H9 (cell line): ENCODE data around the gene KCNQ2. TPM values are rescaled to one million over a fixed set of nuclear protein-coding genes. Genes with fewer than 3 reads are reported as not detected.

Experiments used
- DNase-seq: peaks from one replicate; pipeline ENCODE4 v3.0.0-alpha.2; 2017
- H2AFZ ChIP-seq: one replicate; pipeline ENCODE4 v1.6.1; 2013; ENCODE audit warnings: mild to moderate bottlenecking, low read length, control low read depth, moderate library complexity
- H2AK5ac ChIP-seq: 2 replicates; pipeline ENCODE4 v1.6.1; 2013; ENCODE audit warnings: low read length, control low read depth, mixed read lengths; ENCODE audit not compliant: insufficient read length
- H2BK120ac ChIP-seq: one replicate; pipeline ENCODE4 v1.6.1; 2013; ENCODE audit warnings: low read depth, mild to moderate bottlenecking, low read length, control low read depth, inconsistent platforms; ENCODE audit not compliant: poor library complexity, severe bottlenecking
- H2BK12ac ChIP-seq: 2 replicates; pipeline ENCODE4 v1.6.1; 2013; ENCODE audit warnings: low read length, control low read depth, mixed read lengths, low read depth; ENCODE audit not compliant: insufficient read length
- H2BK15ac ChIP-seq: 2 replicates; pipeline ENCODE4 v1.6.1; 2013; ENCODE audit warnings: low read depth, low read length, control low read depth
- H2BK20ac ChIP-seq: one replicate; pipeline ENCODE4 v1.6.1; 2013; ENCODE audit warnings: low read depth, mild to moderate bottlenecking, low read length, control low read depth, inconsistent platforms; ENCODE audit not compliant: poor library complexity, severe bottlenecking
- H2BK5ac ChIP-seq: 2 replicates; pipeline ENCODE4 v1.6.1; 2013; ENCODE audit warnings: low read length, control low read depth, mixed read lengths; ENCODE audit not compliant: insufficient read length
- H3K14ac ChIP-seq: 2 replicates; pipeline ENCODE4 v1.6.1; 2013; ENCODE audit warnings: low read length, control low read depth; ENCODE audit not compliant: insufficient read depth
- H3K18ac ChIP-seq: 2 replicates; pipeline ENCODE4 v1.6.1; 2013; ENCODE audit warnings: low read depth, mild to moderate bottlenecking, mixed read lengths, low read length, control low read depth; ENCODE audit not compliant: insufficient read length
- H3K23ac ChIP-seq: 2 replicates; pipeline ENCODE4 v1.6.1; 2013; ENCODE audit warnings: low read length, control low read depth, mixed read lengths, low read depth; ENCODE audit not compliant: insufficient read length
- H3K23me2 ChIP-seq: 2 replicates; pipeline ENCODE4 v1.6.1; 2013; ENCODE audit warnings: low read depth, mild to moderate bottlenecking, mixed read lengths, low read length, control low read depth; ENCODE audit not compliant: insufficient read length, poor library complexity, severe bottlenecking
- H3K27ac ChIP-seq: 2 replicates; pipeline ENCODE4 v1.5.1; 2013; ENCODE audit warnings: low read length, control low read depth, mixed read lengths, low read depth; ENCODE audit not compliant: insufficient read length
- H3K27me3 ChIP-seq: 2 replicates; pipeline ENCODE4 v1.6.1; 2013; ENCODE audit warnings: low read length, control low read depth, inconsistent platforms; ENCODE audit not compliant: insufficient read depth
- H3K4ac ChIP-seq: 2 replicates; pipeline ENCODE4 v1.6.1; 2013; ENCODE audit warnings: low read depth, mild to moderate bottlenecking, control low read depth, inconsistent platforms, low read length, moderate library complexity
- H3K4me1 ChIP-seq: 2 replicates; pipeline ENCODE4 v1.6.1; 2013; ENCODE audit warnings: low read length, control low read depth, inconsistent platforms; ENCODE audit not compliant: insufficient read depth
- H3K4me2 ChIP-seq: 2 replicates; pipeline ENCODE4 v1.6.1; 2013; ENCODE audit warnings: low read length, control low read depth, mixed read lengths; ENCODE audit not compliant: insufficient read length, insufficient read depth
- H3K56ac ChIP-seq: 2 replicates; pipeline ENCODE4 v1.6.1; 2013; ENCODE audit warnings: low read depth, mild to moderate bottlenecking, mixed read lengths, low read length, control low read depth; ENCODE audit not compliant: insufficient read length
- H3K79me1 ChIP-seq: 2 replicates; pipeline ENCODE4 v1.6.1; 2013; ENCODE audit warnings: low read depth, mild to moderate bottlenecking, moderate library complexity, low read length, control low read depth, inconsistent platforms; ENCODE audit not compliant: insufficient read depth, poor library complexity, severe bottlenecking
- H3K79me2 ChIP-seq: 2 replicates; pipeline ENCODE4 v1.6.1; 2013; ENCODE audit warnings: low read length, control low read depth, inconsistent platforms; ENCODE audit not compliant: insufficient read depth
- H3K9ac ChIP-seq: 2 replicates; pipeline ENCODE4 v1.6.1; 2013; ENCODE audit warnings: low read length, control low read depth, mixed read lengths; ENCODE audit not compliant: insufficient read length; ENCODE audit errors: extremely low read depth
- H3K9me3 ChIP-seq: one replicate; pipeline ENCODE4 v1.6.1; 2013; ENCODE audit warnings: low read depth, low read length, inconsistent platforms; ENCODE audit not compliant: control insufficient read depth
- H3T11ph ChIP-seq: one replicate; pipeline ENCODE4 v1.6.1; 2013; ENCODE audit warnings: mild to moderate bottlenecking, low read length, control low read depth, inconsistent platforms
- H4K20me1 ChIP-seq: one replicate; pipeline ENCODE4 v1.6.1; 2013; ENCODE audit not compliant: control insufficient read depth, insufficient read length, insufficient read depth
- H4K5ac ChIP-seq: 2 replicates; pipeline ENCODE4 v1.6.1; 2013; ENCODE audit warnings: low read depth, mild to moderate bottlenecking, mixed read lengths, low read length, control low read depth; ENCODE audit not compliant: insufficient read length
- H4K8ac ChIP-seq: replicated peaks from 2 replicates; pipeline ENCODE4 v1.6.1; 2013; ENCODE audit warnings: low read length, control low read depth, mixed read lengths, low read depth; ENCODE audit not compliant: insufficient read length
- H4K91ac ChIP-seq: 2 replicates; pipeline ENCODE4 v1.6.1; 2013; ENCODE audit warnings: low read depth, mild to moderate bottlenecking, moderate library complexity, mixed read lengths, low read length, control low read depth; ENCODE audit not compliant: insufficient read length
- H3K27ac Mint-ChIP-seq, 3 experiments: 2 replicates in 2 of 3; 3 replicates in 1 of 3; pipeline ENCODE4 v1.8.0; 2020 to 2021; ENCODE audit warnings: mixed read lengths in 3 of 3, mild to moderate bottlenecking in 1 of 3, moderate library complexity in 1 of 3
- H3K27me3 Mint-ChIP-seq: 2 replicates; pipeline ENCODE4 v1.8.0; 2021; ENCODE audit warnings: low read depth, mild to moderate bottlenecking, moderate library complexity, mixed read lengths
- H3K36me3 Mint-ChIP-seq, 3 experiments: 2 replicates in 2 of 3; 3 replicates in 1 of 3; pipeline ENCODE4 v1.8.0; 2020 to 2021; ENCODE audit warnings: low read depth in 3 of 3, mixed read lengths in 3 of 3; ENCODE audit not compliant: insufficient read depth in 1 of 3
- H3K4me1 Mint-ChIP-seq, 2 experiments: 2 replicates each; pipeline ENCODE4 v1.8.0; 2020; ENCODE audit warnings: mixed read lengths in 2 of 2
- H3K4me3 Mint-ChIP-seq, 2 experiments: 2 replicates in 1 of 2; 3 replicates in 1 of 2; pipeline ENCODE4 v1.8.0; 2020 to 2021; ENCODE audit warnings: mild to moderate bottlenecking in 2 of 2, mixed read lengths in 2 of 2, moderate library complexity in 1 of 2
- H3K9me3 Mint-ChIP-seq, 2 experiments: 2 replicates in 1 of 2; 3 replicates in 1 of 2; pipeline ENCODE4 v1.8.0; 2020; ENCODE audit warnings: mild to moderate bottlenecking in 2 of 2, mixed read lengths in 2 of 2, moderate library complexity in 1 of 2
- WGBS: extraction: QIAGEN DNeasy Blood & Tissue Kit; methylation state at CpG from one replicate; pipeline ENCODE4 v1.1.7; 2013; ENCODE audit warnings: missing lambda C conversion rate, low lambda C conversion rate, mixed read lengths; ENCODE audit not compliant: insufficient read length; ENCODE audit errors: extremely low coverage; 5-methylcytosine and 5-hydroxymethylcytosine counted together
- total RNA-seq: library from RNA; stranded (reverse); gene quantifications from 2 replicates; pipeline ENCODE4 v1.2.1, GENCODE V29; 2021
- TF ChIP-seq, protein P1 (sequence below): fragments of 200-600 bp; sonication (generic); conservative IDR thresholded peaks from 3 replicates; pipeline ENCODE4 v1.8.0; 2021; ENCODE audit warnings: antibody characterized with exemption, mild to moderate bottlenecking

KCNQ2 gene
- total RNA-seq, 1 experiment from 2014 or later, result 69.2 TPM

GRCh38 chr20:63471717-63471980, 806 bp downstream of the KCNQ2 start:
- H2BK12ac ChIP-seq, result no peak overlapping the region
- H2BK5ac ChIP-seq, result no peak overlapping the region
- TF ChIP-seq, protein P1, sequence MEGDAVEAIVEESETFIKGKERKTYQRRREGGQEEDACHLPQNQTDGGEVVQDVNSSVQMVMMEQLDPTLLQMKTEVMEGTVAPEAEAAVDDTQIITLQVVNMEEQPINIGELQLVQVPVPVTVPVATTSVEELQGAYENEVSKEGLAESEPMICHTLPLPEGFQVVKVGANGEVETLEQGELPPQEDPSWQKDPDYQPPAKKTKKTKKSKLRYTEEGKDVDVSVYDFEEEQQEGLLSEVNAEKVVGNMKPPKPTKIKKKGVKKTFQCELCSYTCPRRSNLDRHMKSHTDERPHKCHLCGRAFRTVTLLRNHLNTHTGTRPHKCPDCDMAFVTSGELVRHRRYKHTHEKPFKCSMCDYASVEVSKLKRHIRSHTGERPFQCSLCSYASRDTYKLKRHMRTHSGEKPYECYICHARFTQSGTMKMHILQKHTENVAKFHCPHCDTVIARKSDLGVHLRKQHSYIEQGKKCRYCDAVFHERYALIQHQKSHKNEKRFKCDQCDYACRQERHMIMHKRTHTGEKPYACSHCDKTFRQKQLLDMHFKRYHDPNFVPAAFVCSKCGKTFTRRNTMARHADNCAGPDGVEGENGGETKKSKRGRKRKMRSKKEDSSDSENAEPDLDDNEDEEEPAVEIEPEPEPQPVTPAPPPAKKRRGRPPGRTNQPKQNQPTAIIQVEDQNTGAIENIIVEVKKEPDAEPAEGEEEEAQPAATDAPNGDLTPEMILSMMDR, result no peak
- H3K14ac ChIP-seq, result no peak overlapping the region; the same call in 1 of the 2 replicates
- H3K56ac ChIP-seq, result no peak overlapping the region
- no peak overlapping the region for H3K4ac ChIP-seq
- peaks cover 6% of the 10 kb centered on the region; the same call in 1 of the 2 replicates for H3K79me2 ChIP-seq
- Mint-ChIP-seq H3K4me3 (peak overlapping the region; percentile 70 to 81; a peak in 4 of 5 replicates), H3K4me1 (peaks cover 17 to 29% of the 10 kb centered on the region in 2 experiments), H3K9me3 (no peaks in the 10 kb centered on the region; a peak in 1 of 5 replicates), H3K27ac (no peak overlapping the region), H3K36me3 (0 out of 7 replicates have a peak, but pooled peaks cover 0 to 5% (median 0%) of the 10 kb centered on the region in 3 experiments), H3K27me3 (peaks cover 31% of the 10 kb centered on the region)
- WGBS, result no CpG with 5 or more reads among the region's 27 CpGs
- H4K91ac ChIP-seq, result no peak overlapping the region
- no peaks in the 10 kb centered on the region for H3K23me2 ChIP-seq
- H2AK5ac ChIP-seq, result no peak overlapping the region
- H2BK120ac ChIP-seq, result no peak overlapping the region
- H3K4me2 ChIP-seq, result peak overlapping the region; percentile 25
- no peak overlapping the region for H3T11ph ChIP-seq
- no peak overlapping the region for H3K9ac ChIP-seq
- no peak overlapping the region for H4K8ac ChIP-seq
- H2BK20ac ChIP-seq, result no peak overlapping the region
- no peak overlapping the region for H2BK15ac ChIP-seq
- no peak overlapping the region for H2AFZ ChIP-seq
- no peak overlapping the region for H3K18ac ChIP-seq
- H4K5ac ChIP-seq, result no peak overlapping the region
- no peaks in the 10 kb centered on the region for H3K4me1 ChIP-seq
- H3K79me1 ChIP-seq, result no peaks in the 10 kb centered on the region
- H3K23ac ChIP-seq, result no peak overlapping the region
- no peaks in the 10 kb centered on the region for H3K9me3 ChIP-seq
- DNase-seq, result no peak
- H4K20me1 ChIP-seq, result no peaks in the 10 kb centered on the region
- H3K27ac ChIP-seq, result no peak overlapping the region
- H3K27me3 ChIP-seq, result no peaks in the 10 kb centered on the region
